Subcutaneous adipose tissue (tissue), 4 donors: ENCODE results near the gene BMP10. TPM values are rescaled to one million over a fixed set of nuclear protein-coding genes. Genes with fewer than 3 reads are reported as not detected.

ENCODE experiments used
- total RNA-seq, 4 donors: library from RNA; depleted of rRNA; stranded (reverse); fragments of >200 nt; gene quantifications; one replicate each; pipeline ENCODE4 v1.1.0, GENCODE V29; 2016
- TF ChIP-seq, protein P1 (sequence below): fragments of 450-650 bp; IDR thresholded peaks from one replicate; pipeline ENCODE4 v1.5.1; 2016; ENCODE audit warnings: low read depth, mild to moderate bottlenecking, control low read depth, antibody characterized with exemption, moderate library complexity

Gene BMP10
- total RNA-seq, 4 donors from 2014 or later: not detected

DNA sequence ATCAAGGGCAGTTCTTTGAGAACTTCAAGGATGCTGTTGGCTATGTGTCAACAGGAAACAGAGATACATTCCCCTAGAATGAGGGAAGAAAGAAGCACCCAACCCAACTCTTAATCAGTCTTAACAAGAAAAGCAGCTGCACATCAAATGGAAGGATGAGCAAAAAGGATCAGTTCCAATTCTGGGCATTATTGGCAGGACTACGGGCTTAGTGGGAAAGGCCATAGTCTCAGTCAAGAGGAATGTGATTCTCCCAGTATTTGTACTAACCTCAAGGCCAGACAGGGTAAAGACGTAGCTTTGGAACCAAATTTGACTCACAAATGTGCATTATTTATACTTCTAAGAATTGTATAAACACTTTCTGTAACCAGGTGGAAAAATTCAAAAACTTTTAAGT, 18.2 kb downstream of the BMP10 start:
- TF ChIP-seq, protein P1, sequence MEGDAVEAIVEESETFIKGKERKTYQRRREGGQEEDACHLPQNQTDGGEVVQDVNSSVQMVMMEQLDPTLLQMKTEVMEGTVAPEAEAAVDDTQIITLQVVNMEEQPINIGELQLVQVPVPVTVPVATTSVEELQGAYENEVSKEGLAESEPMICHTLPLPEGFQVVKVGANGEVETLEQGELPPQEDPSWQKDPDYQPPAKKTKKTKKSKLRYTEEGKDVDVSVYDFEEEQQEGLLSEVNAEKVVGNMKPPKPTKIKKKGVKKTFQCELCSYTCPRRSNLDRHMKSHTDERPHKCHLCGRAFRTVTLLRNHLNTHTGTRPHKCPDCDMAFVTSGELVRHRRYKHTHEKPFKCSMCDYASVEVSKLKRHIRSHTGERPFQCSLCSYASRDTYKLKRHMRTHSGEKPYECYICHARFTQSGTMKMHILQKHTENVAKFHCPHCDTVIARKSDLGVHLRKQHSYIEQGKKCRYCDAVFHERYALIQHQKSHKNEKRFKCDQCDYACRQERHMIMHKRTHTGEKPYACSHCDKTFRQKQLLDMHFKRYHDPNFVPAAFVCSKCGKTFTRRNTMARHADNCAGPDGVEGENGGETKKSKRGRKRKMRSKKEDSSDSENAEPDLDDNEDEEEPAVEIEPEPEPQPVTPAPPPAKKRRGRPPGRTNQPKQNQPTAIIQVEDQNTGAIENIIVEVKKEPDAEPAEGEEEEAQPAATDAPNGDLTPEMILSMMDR: no peak

DNA sequence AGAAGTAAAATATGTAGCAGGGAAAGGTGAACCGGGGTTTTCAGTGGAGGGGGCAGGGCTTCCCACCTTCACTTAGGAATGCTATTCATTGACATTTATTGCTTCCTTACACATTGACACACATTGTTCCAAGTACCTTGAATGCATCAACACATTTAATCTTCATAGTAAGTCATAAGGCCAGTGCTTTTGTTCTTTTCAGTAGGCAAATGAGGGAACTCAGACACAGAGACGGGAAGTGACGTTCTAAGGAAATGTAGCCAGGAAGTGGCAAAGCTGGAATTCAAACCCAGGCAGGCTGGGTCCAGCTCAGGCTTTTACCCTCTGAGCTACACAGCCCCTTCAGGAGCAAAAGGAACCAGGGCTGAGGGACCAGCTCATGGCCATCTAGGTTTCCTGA, 20.7 kb downstream of the BMP10 start:
- TF ChIP-seq, protein P1: no peak

DNA sequence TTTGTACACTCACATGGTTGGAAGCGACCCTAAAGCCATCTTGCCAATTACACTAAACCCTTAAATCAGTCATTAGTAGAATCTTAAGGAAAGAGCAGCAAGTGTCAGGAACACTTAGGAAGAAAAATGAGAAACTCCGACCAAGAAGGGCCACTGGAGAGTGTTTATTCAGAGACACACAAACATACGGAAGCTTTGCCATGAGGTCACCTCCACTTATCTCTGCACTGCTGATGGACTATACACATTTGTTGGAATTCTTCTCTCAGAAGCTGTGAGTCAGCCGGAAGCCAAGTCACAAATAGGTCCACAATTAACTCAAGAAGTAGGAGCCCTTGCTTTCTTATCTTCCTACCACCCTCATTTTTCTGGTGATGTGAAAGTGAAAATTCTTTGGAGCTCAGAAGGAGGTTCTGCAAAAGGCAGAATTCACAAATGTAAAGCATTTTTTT, 21.6 kb downstream of the BMP10 start:
- TF ChIP-seq, protein P1: no peak

DNA sequence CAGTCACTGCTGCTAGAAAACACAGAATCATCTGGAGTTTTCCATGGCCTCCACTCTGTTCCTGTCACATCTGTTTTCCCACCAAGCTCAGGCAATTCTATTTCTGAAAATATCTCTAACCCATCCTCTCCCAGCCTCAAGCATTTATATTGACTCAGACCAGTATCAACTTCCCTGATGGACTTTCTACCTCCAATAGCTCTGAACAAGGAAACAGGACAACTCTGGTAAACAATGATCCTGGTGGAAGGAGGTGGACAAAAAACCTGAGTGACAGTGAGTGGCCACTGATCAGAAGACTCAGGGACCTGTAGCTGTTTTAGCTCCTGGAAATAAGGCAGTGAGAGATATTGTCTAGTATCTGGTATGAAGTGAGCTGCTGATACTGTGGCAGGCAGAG, 23.4 kb downstream of the BMP10 start:
- TF ChIP-seq, protein P1: no peak

DNA sequence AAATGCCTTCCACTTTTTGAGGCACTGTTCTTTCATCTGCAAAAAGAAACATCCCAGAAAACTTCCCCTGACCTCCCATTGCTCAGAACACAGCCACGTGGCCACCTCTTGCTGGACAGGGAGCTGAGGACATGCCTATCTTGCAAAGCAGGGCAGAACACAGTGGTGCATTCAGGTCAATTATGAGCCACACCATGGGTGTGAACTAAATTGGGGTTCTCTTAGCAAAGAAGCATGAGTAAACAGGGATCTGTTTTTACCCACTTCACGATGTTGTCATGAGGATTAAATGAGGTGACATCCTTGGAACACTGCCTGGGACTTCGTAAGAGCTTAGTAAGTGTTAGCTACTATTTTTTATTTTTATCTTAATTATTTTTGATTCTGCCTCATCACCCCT, 25.1 kb downstream of the BMP10 start:
- TF ChIP-seq, protein P1: no peak

DNA sequence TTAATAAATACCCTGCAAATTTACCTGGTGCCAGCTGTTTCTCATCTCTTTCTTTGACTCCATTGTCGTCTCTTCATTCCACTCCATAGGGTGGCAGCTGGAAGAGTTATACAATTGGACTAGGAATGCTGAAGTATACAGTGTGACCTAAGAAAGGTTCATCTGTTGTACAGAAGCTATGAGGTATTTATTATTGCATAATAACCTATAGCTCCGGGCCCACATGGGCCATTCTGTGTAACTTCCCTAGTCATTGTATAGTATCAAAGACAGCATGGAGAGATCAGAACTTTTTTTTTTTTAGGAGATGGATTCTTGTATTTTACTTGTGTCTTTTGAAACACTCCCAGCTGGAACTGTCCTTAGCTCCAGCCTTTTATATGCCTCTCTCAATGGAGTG, 26.2 kb downstream of the BMP10 start:
- TF ChIP-seq, protein P1: no peak

DNA sequence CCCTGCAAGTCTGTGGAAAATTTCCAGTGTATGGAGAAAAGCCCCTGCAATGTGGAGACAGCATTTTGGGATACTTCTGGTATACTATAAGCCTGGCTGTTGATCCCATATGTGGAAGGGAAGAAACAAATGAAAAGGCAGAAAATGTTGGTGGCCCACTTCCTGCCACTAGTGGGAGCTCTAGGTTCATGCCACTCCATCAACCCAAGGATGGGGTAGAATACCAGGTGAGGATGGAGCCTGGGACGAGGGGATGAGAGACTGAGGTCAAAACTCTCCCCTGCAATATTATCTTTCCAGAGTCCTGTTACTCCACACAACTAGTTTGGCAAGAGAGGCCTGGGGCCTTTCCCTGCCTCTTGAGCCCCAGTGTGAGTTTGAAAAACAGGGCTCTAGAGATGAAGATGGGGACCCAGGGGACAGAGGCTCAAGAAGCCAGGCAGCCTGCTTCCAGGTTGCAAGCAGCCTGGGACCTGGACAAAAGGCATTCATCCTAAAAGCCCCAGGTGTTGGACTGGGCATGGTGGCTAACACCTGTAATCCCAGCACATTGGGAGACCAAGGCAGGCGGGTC, 31.9 kb downstream of the BMP10 start:
- TF ChIP-seq, protein P1: no peak
